SU-DHL-6 (cell line): ENCODE results near the gene TNNI2.

ENCODE experiments used
- H2AFZ ChIP-seq: fragments of 200-600 bp; sonication (generic); 2 replicates; pipeline ENCODE4 v1.6.1; 2014; ENCODE audit warnings: low read depth, mild to moderate bottlenecking, moderate library complexity, mixed read lengths, antibody characterized with exemption, low read length; ENCODE audit not compliant: severe bottlenecking
- H3F3A ChIP-seq: fragments of 200-600 bp; shearing (Covaris generic); 2 replicates; pipeline ENCODE4 v1.6.0; 2016; ENCODE audit warnings: antibody characterized with exemption, mild to moderate bottlenecking; ENCODE audit not compliant: insufficient read depth
- H3K27ac ChIP-seq: fragments of 200-600 bp; sonication (generic); 2 replicates; pipeline ENCODE4 v1.5.1; 2016; ENCODE audit warnings: low read depth, mild to moderate bottlenecking, low read length, moderate library complexity, mixed read lengths
- H3K27me3 ChIP-seq: fragments of 200-600 bp; sonication (generic), shearing (Covaris generic); 2 replicates; pipeline ENCODE4 v1.6.0; 2014; ENCODE audit warnings: mild to moderate bottlenecking, low read length
- H3K36me3 ChIP-seq: fragments of 200-600 bp; sonication (generic); 2 replicates; pipeline ENCODE4 v1.6.1; 2014; ENCODE audit warnings: mild to moderate bottlenecking, low read length, mixed read lengths
- H3K4me2 ChIP-seq: fragments of 300-600, 200-600 bp; shearing (Covaris generic), sonication (generic); 2 replicates; pipeline ENCODE4 v1.6.0; 2014; ENCODE audit warnings: low read length, low read depth, mild to moderate bottlenecking; ENCODE audit not compliant: poor library complexity, severe bottlenecking
- H3K4me3 ChIP-seq: fragments of 200-600 bp; sonication (generic); 2 replicates; pipeline ENCODE4 v1.5.1; 2014; ENCODE audit warnings: antibody characterized with exemption, low read length, mild to moderate bottlenecking, mixed read lengths; ENCODE audit not compliant: insufficient read depth, poor library complexity, severe bottlenecking
- H3K79me2 ChIP-seq: fragments of 200-600 bp; sonication (generic); 2 replicates; pipeline ENCODE4 v1.6.1; 2014; ENCODE audit warnings: mild to moderate bottlenecking, low read length, moderate library complexity; ENCODE audit not compliant: insufficient read depth
- H3K9ac ChIP-seq: fragments of 200-600 bp; sonication (generic); 2 replicates; pipeline ENCODE4 v1.7.0; 2014; ENCODE audit warnings: mild to moderate bottlenecking, low read length
- H3K9me2 ChIP-seq: fragments of 200-600 bp; sonication (generic); replicated peaks from 2 replicates; pipeline ENCODE4 v1.6.1; 2014; ENCODE audit warnings: low read length; ENCODE audit not compliant: insufficient read depth
- H3K9me3 ChIP-seq: fragments of 200-600 bp; sonication (generic); 2 replicates; pipeline ENCODE4 v1.6.1; 2014; ENCODE audit warnings: low read length, mixed read lengths; ENCODE audit not compliant: insufficient read depth
- H4K20me1 ChIP-seq: fragments of 200-600 bp; sonication (generic); 2 replicates; pipeline ENCODE4 v1.6.1; 2014; ENCODE audit warnings: low read depth, mild to moderate bottlenecking, antibody characterized with exemption, low read length, moderate library complexity, mixed read lengths
- EZH2phosphoT487 ChIP-seq: fragments of 200-600 bp; sonication (generic), shearing (Covaris generic); conservative IDR thresholded peaks from 2 replicates; pipeline ENCODE4 v1.6.1; 2018; ENCODE audit warnings: mild to moderate bottlenecking, antibody characterized with exemption, low read length, moderate library complexity, mixed read lengths
- TF ChIP-seq, protein P1 (sequence below): fragments of 200-600 bp; sonication (generic); IDR thresholded peaks from one replicate; pipeline ENCODE4 v1.5.1; 2017; ENCODE audit warnings: antibody characterized with exemption, mild to moderate bottlenecking, low read length, moderate library complexity; ENCODE audit not compliant: insufficient read depth, poor library complexity, severe bottlenecking

The TNNI2 gene

DNA sequence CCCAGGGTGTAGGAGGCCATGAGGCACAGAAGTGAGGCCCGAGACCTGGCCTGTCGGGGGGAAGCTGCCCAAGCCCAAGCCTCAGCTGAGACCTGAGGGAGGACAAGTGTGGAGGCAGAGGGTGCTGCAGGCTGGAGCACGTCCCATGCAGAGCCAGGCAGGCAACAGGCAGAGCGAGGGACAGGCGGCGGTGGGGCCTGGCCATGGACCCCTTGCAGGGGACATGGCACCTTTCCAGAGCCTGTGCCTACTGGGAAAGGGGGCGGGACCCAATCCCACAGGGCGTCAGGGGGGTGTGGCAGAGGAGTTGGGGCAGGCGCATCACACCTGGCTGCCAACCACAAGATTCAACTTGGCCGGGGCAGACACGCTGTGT is 4.3 kb downstream of the TNNI2 start:
- Histone ChIP-seq H3K9ac (no peak overlapping the region), H3K9me3 (no peaks in the 10 kb centered on the region), H3K27ac (no peak overlapping the region), H3K27me3 (no peaks in the 10 kb centered on the region), H4K20me1 (no peaks in the 10 kb centered on the region), H3F3A (0 out of 2 replicates have a peak, but pooled peaks cover 4% of the 10 kb centered on the region), H3K9me2 (no peaks in the 10 kb centered on the region), H3K79me2 (no peaks in the 10 kb centered on the region), H2AFZ (no peak overlapping the region), H3K36me3 (no peaks in the 10 kb centered on the region), H3K4me2 (no peak overlapping the region), H3K4me3 (no peak overlapping the region)
- TF ChIP-seq EZH2phosphoT487: no peak
- TF ChIP-seq, protein P1, sequence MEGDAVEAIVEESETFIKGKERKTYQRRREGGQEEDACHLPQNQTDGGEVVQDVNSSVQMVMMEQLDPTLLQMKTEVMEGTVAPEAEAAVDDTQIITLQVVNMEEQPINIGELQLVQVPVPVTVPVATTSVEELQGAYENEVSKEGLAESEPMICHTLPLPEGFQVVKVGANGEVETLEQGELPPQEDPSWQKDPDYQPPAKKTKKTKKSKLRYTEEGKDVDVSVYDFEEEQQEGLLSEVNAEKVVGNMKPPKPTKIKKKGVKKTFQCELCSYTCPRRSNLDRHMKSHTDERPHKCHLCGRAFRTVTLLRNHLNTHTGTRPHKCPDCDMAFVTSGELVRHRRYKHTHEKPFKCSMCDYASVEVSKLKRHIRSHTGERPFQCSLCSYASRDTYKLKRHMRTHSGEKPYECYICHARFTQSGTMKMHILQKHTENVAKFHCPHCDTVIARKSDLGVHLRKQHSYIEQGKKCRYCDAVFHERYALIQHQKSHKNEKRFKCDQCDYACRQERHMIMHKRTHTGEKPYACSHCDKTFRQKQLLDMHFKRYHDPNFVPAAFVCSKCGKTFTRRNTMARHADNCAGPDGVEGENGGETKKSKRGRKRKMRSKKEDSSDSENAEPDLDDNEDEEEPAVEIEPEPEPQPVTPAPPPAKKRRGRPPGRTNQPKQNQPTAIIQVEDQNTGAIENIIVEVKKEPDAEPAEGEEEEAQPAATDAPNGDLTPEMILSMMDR: no peak

DNA sequence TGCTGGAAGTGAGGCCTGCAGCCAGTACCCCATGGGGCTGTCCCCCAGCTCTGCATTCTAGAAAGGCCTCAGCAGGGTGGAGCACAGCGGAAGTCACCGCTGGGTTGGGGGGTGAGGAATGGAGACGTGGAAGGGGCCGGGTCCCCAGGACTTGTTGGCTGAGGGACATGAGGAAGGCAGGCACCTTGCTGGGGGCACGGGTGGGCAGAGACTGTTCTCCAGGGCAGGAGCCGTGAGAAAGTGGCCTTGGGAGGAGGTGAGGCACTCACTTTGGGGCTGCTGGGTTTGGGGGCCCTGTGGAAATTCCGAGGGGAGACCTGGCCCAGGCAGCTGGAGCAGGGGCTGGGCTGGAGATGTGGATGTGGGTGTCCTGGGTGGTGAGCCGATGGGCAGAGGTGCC is 5.0 kb downstream of the TNNI2 start:
- no peaks in the 10 kb centered on the region for H3K27me3 ChIP-seq
- H3K4me3 ChIP-seq: no peak overlapping the region
- no peaks in the 10 kb centered on the region for H3K36me3 ChIP-seq
- H4K20me1 ChIP-seq: no peaks in the 10 kb centered on the region
- H3K79me2 ChIP-seq: no peaks in the 10 kb centered on the region
- TF ChIP-seq, protein P1: no peak
- no peak overlapping the region for H2AFZ ChIP-seq
- no peak overlapping the region for H3K9ac ChIP-seq
- 0 out of 2 replicates have a peak, but pooled peaks cover 4% of the 10 kb centered on the region for H3F3A ChIP-seq
- H3K27ac ChIP-seq: no peak overlapping the region
- no peaks in the 10 kb centered on the region for H3K9me2 ChIP-seq
- H3K9me3 ChIP-seq: no peaks in the 10 kb centered on the region
- H3K4me2 ChIP-seq: no peak overlapping the region

DNA sequence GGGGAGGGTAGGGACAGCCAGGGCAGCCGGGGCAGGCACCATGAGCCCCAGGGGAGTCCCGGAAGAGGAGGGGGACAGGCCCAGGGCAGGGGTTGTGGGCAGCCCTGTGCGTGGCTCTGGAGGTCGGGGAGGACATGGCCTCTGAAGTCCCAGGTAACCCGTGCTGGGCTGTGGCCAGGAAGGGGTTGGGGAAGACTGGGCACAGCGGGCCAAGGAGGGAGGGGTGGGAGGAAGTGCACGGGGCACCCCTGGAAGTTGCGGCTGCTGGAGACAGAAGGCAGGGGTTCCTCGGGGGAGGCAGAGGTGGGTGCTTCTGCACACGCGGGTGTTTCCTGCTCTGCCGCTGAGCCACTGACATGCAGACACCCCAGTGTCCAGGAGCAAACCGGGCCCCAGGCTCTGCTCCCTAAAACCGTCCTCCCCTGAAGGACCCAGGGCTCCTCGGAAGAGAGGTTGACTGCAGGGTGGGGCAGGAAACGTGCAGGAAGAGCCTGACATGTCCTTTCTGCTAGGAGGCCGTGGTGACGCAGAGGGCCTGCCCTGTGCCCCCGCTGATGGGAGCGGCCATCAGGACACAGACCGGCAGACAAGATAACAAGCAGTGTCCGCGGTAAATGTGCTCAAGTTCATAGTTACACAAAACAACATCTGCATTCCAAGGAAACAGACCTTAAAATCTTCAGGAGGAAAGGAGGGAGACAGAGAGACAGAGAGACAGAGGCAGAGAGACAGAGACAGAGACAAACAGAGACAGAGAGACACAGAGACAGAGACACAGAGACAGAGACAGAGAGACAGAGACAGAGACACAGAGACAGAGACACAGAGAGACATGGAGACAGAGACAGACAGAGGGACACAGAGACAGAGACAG is 5.7 kb downstream of the TNNI2 start:
- Histone ChIP-seq H3K27ac (no peak overlapping the region), H3K4me3 (no peak overlapping the region), H2AFZ (no peak overlapping the region), H3K9me2 (no peaks in the 10 kb centered on the region), H3K27me3 (no peaks in the 10 kb centered on the region), H3K4me2 (no peak overlapping the region), H3K9ac (no peak overlapping the region), H3F3A (0 out of 2 replicates have a peak, but pooled peaks cover 4% of the 10 kb centered on the region), H3K9me3 (no peaks in the 10 kb centered on the region), H3K36me3 (no peaks in the 10 kb centered on the region), H4K20me1 (no peaks in the 10 kb centered on the region), H3K79me2 (no peaks in the 10 kb centered on the region)
- no peak for TF ChIP-seq EZH2phosphoT487
- TF ChIP-seq, protein P1: no peak
